Activated CD8-positive, alpha-beta memory T cell treated with anti-CD3 and anti-CD28 coated beads, Interleukin-2, amount 10 ng/mL, durations not matched to agents 7 days and 5 days (primary cell): Measurements from ENCODE around the gene RPS18. TPM values are rescaled to one million over a fixed set of nuclear protein-coding genes. Genes with fewer than 3 reads are reported as not detected.

ENCODE experiments used
- ATAC-seq: fragments of 150-1000 bp; cut with Tn5 transposase; one replicate; pipeline ENCODE4 v1.10.0; 2021; ENCODE audit warnings: moderate library complexity
- CTCF ChIA-PET: fragments of 350-600 bp; sonication (Branson Sonifier 250); formaldehyde crosslinking; loops from one replicate; lab custom pipeline; 2021; ENCODE audit warnings: antibody characterized with exemption; lab: Charles Lee
- DNase-seq: peaks from one replicate; pipeline ENCODE4 v3.0.0-alpha.2; 2020
- H3K27ac Mint-ChIP-seq: one replicate; pipeline ENCODE4 v1.8.0; 2021; ENCODE audit warnings: mild to moderate bottlenecking, mixed read lengths
- H3K27me3 Mint-ChIP-seq: one replicate; pipeline ENCODE4 v1.8.0; 2021; ENCODE audit warnings: mixed read lengths
- H3K36me3 Mint-ChIP-seq: one replicate; pipeline ENCODE4 v1.8.0; 2021; ENCODE audit warnings: mild to moderate bottlenecking, mixed read lengths
- H3K4me1 Mint-ChIP-seq: one replicate; pipeline ENCODE4 v1.8.0; 2021; ENCODE audit warnings: mixed read lengths
- H3K4me3 Mint-ChIP-seq: one replicate; pipeline ENCODE4 v1.8.0; 2021; ENCODE audit warnings: mild to moderate bottlenecking, moderate library complexity, mixed read lengths
- H3K9me3 Mint-ChIP-seq: one replicate; pipeline ENCODE4 v1.8.0; 2022; ENCODE audit warnings: low read depth, mixed read lengths
- total RNA-seq, 2 experiments: library from RNA; stranded (reverse); gene quantifications; one replicate each; pipeline ENCODE4 v1.2.3, GENCODE V29; 2021

RPS18 gene
- total RNA-seq, 2 experiments from 2014 or later = 2,808 to 3,161 TPM

- DNase-seq (peak; percentile 45), ATAC-seq (no peak)
- Mint-ChIP-seq H3K4me1 (peaks cover 70% of the 10 kb centered on the region), H3K9me3 (no peaks in the 10 kb centered on the region), H3K4me3 (peak overlapping the region; percentile 98), H3K27me3 (no peaks in the 10 kb centered on the region), H3K36me3 (peaks cover 40% of the 10 kb centered on the region), H3K27ac (peak overlapping the region; percentile 99)
- CTCF ChIA-PET = no interaction called here
These were observed 43.3 kb downstream of the RPS18 start for GRCh38 chr6:33314943-33315792.

GRCh38 chr6:33315793-33316602 lies 44.1 kb downstream of the RPS18 start:
- DNase-seq (no peak), ATAC-seq (no peak)
- CTCF ChIA-PET = no interaction called here
- Mint-ChIP-seq H3K27me3 (no peaks in the 10 kb centered on the region), H3K9me3 (no peaks in the 10 kb centered on the region), H3K27ac (no peak overlapping the region), H3K36me3 (peaks cover 42% of the 10 kb centered on the region), H3K4me1 (peaks cover 75% of the 10 kb centered on the region), H3K4me3 (peak overlapping the region; percentile 90)

GRCh38 chr6:33316603-33317418 lies 44.9 kb downstream of the RPS18 start:
- Mint-ChIP-seq H3K9me3 (no peaks in the 10 kb centered on the region), H3K27ac (peak overlapping the region; percentile 70), H3K4me1 (peaks cover 77% of the 10 kb centered on the region), H3K36me3 (peaks cover 44% of the 10 kb centered on the region), H3K4me3 (peak overlapping the region; percentile 90), H3K27me3 (no peaks in the 10 kb centered on the region)
- DNase-seq (peak; percentile 50), ATAC-seq (no peak)
- CTCF ChIA-PET = interaction anchor here (0.6 to 3.5 kb wide), 7 partner anchors 15 to 1108 kb away, joined by 3 to 21 read pairs (median 7); partner anchors contain the start of genes B3GALT4, PFDN6, RGL2 and RPS18

- Mint-ChIP-seq H3K9me3 (no peaks in the 10 kb centered on the region), H3K27ac (peak overlapping the region; percentile 70), H3K4me1 (peaks cover 76% of the 10 kb centered on the region), H3K36me3 (peaks cover 44% of the 10 kb centered on the region), H3K4me3 (peak overlapping the region; percentile 90), H3K27me3 (no peaks in the 10 kb centered on the region)
- no peak for ATAC-seq
- CTCF ChIA-PET = interaction anchor here (0.6 to 3.5 kb wide), 8 partner anchors 15 to 1108 kb away, joined by 3 to 21 read pairs (median 6); partner anchors contain the start of genes B3GALT4, PFDN6, RGL2 and RPS18
- no peak for DNase-seq
These were observed 45.5 kb downstream of the RPS18 start for GRCh38 chr6:33317419-33317668.

- no peaks in the 10 kb centered on the region for H3K9me3 Mint-ChIP-seq
- peaks cover 42% of the 10 kb centered on the region for H3K36me3 Mint-ChIP-seq
- peak within 1 kb of the TSS; percentile 91 for H3K27ac Mint-ChIP-seq
- CTCF ChIA-PET = interaction anchor here (0.7 to 3.5 kb wide), 10 partner anchors 14 to 1328 kb away, joined by 3 to 21 read pairs (median 4); partner anchors contain the start of genes B3GALT4, CUTA, PFDN6 and RGL2
- ATAC-seq = peak; percentile 71
- peak; percentile 98 for DNase-seq
- H3K27me3 Mint-ChIP-seq = no peaks in the 10 kb centered on the region
- H3K4me1 Mint-ChIP-seq = peaks cover 72% of the 10 kb centered on the region
- H3K4me3 Mint-ChIP-seq = peak within 1 kb of the TSS; percentile 90
These were observed 46.0 kb downstream of the RPS18 start, which contains the start of gene ZBTB22 for GRCh38 chr6:33317669-33318425. ZBTB22 (minus strand) TSS chr6:33317744; CDS start chr6:33316916, 828 bp downstream.

- Mint-ChIP-seq H3K9me3 (no peaks in the 10 kb centered on the region), H3K36me3 (peaks cover 42% of the 10 kb centered on the region), H3K27ac (peak overlapping the region; percentile 91), H3K4me3 (peak overlapping the region; percentile 90), H3K27me3 (no peaks in the 10 kb centered on the region), H3K4me1 (peaks cover 74% of the 10 kb centered on the region)
- ATAC-seq = no peak
- DNase-seq = no peak
- CTCF ChIA-PET = interaction anchor here (0.8 to 3.5 kb wide), 6 partner anchors 19 to 100 kb away, joined by 3 to 21 read pairs (median 5); partner anchors contain the start of genes CUTA, PFDN6, RGL2 and WDR46
These were observed 46.7 kb downstream of the RPS18 start for GRCh38 chr6:33318426-33319073.

- Mint-ChIP-seq H3K4me3 (no peak overlapping the region), H3K36me3 (peaks cover 42% of the 10 kb centered on the region), H3K27me3 (no peaks in the 10 kb centered on the region), H3K9me3 (no peaks in the 10 kb centered on the region), H3K27ac (peak overlapping the region; percentile 33), H3K4me1 (peaks cover 77% of the 10 kb centered on the region)
- CTCF ChIA-PET = interaction anchor here (0.5 to 3.5 kb wide), 3 partner anchors 11 to 30 kb away, joined by 3 to 21 read pairs (median 3); partner anchors contain the start of gene PFDN6
- ATAC-seq (no peak), DNase-seq (no peak)
These were observed 48.1 kb downstream of the RPS18 start for GRCh38 chr6:33319939-33320314.

GRCh38 chr6:33320315-33321181 lies 48.7 kb downstream of the RPS18 start:
- no peaks in the 10 kb centered on the region for H3K9me3 Mint-ChIP-seq
- H3K36me3 Mint-ChIP-seq = peaks cover 42% of the 10 kb centered on the region
- DNase-seq = no peak
- H3K27me3 Mint-ChIP-seq = no peaks in the 10 kb centered on the region
- ATAC-seq = no peak
- H3K27ac Mint-ChIP-seq = peak overlapping the region; percentile 61
- CTCF ChIA-PET = interaction anchor here (1.0 to 1.4 kb wide), 2 partner anchors 31 to 106 kb away, joined by 3 read pairs; partner anchors contain the start of gene PFDN6
- peak overlapping the region; percentile 94 for H3K4me3 Mint-ChIP-seq
- H3K4me1 Mint-ChIP-seq = peaks cover 70% of the 10 kb centered on the region

GRCh38 chr6:33321227-33321626 lies 49.4 kb downstream of the RPS18 start:
- H3K4me3 Mint-ChIP-seq = peak overlapping the region; percentile 94
- CTCF ChIA-PET = interaction anchor here (1.0 kb wide), 1 partner anchor 105 kb away, joined by 3 read pairs; no protein-coding TSS in a partner anchor
- H3K27me3 Mint-ChIP-seq = no peaks in the 10 kb centered on the region
- H3K36me3 Mint-ChIP-seq = peaks cover 42% of the 10 kb centered on the region
- DNase-seq (no peak), ATAC-seq (no peak)
- H3K4me1 Mint-ChIP-seq = peaks cover 66% of the 10 kb centered on the region
- peak overlapping the region; percentile 98 for H3K27ac Mint-ChIP-seq
- no peaks in the 10 kb centered on the region for H3K9me3 Mint-ChIP-seq

GRCh38 chr6:33323623-33323948 lies 51.7 kb downstream of the RPS18 start:
- peak overlapping the region; percentile 94 for H3K4me3 Mint-ChIP-seq
- ATAC-seq = no peak

GRCh38 chr6:33324125-33324524 lies 52.2 kb downstream of the RPS18 start:
- ATAC-seq = no peak
- CTCF ChIA-PET = interaction anchor here (0.8 to 1.8 kb wide), 3 partner anchors 56 to 297 kb away, joined by 4 to 5 read pairs (median 4); partner anchors contain the start of gene ITPR3
- Mint-ChIP-seq H3K27ac (peak overlapping the region; percentile 98), H3K9me3 (no peaks in the 10 kb centered on the region), H3K4me1 (peaks cover 44% of the 10 kb centered on the region), H3K27me3 (no peaks in the 10 kb centered on the region), H3K36me3 (peaks cover 30% of the 10 kb centered on the region), H3K4me3 (peak overlapping the region; percentile 94)
- no peak for DNase-seq

More at GRCh38 chr6:33323623-33323948, 51.7 kb downstream of the RPS18 start:
- Mint-ChIP-seq H3K36me3 (peaks cover 35% of the 10 kb centered on the region), H3K4me1 (peaks cover 49% of the 10 kb centered on the region), H3K27me3 (no peaks in the 10 kb centered on the region), H3K27ac (peak overlapping the region; percentile 98), H3K9me3 (no peaks in the 10 kb centered on the region)
- CTCF ChIA-PET = interaction anchor here (0.8 to 1.8 kb wide), 3 partner anchors 56 to 298 kb away, joined by 4 to 5 read pairs (median 4); partner anchors contain the start of gene ITPR3
- no peak for DNase-seq
